HCT116 (cell line): ENCODE measurements around the gene ALKBH2. TPM values are rescaled to one million over a fixed set of nuclear protein-coding genes. Genes with fewer than 3 reads are reported as not detected.
A peak's percentile ranks its signal among the peaks of the same experiment; 100 is the strongest.

Experiments
- ATAC-seq: fragments of 200-7000 bp; cut with Tn5 transposase; 2 replicates; pipeline ENCODE4 v1.9.1; 2020; ENCODE audit warnings: mild to moderate bottlenecking, moderate library complexity
- BruUV-seq: library from RNA; stranded (reverse); fragments of 400-500 nt; replicated peaks from 2 replicates; lab custom pipeline; 2021; lab: Mats Ljungman, UMichigan
- CTCF ChIA-PET: fragments of 300-600 bp; sonication (Branson Sonifier 250); formaldehyde crosslinking; loops from one replicate; lab custom pipeline; 2021; ENCODE audit warnings: antibody characterized with exemption; lab: Charles Lee
- POLR2A ChIA-PET: fragments of 300-600, 350-600 bp; sonication (Branson Sonifier 250); formaldehyde crosslinking; loops from one replicate; lab custom pipeline; 2021; ENCODE audit warnings: antibody characterized with exemption; lab: Charles Lee
- RAD21 ChIA-PET, 2 experiments: fragments of 300-600 bp; sonication (Branson Sonifier 250); formaldehyde crosslinking; loops; one replicate each; lab custom pipeline; 2023; ENCODE audit warnings: low total read pairs in 2 of 2; ENCODE audit not compliant: uncharacterized antibody in 2 of 2, unreplicated experiment in 2 of 2, low non-redundant PET in 1 of 2; lab: Charles Lee
- DNase-seq: peaks from one replicate; pipeline ENCODE4 v3.0.0-alpha.2; 2010; ENCODE audit warnings: low read depth, low spot score
- H2AFZ ChIP-seq: fragments of 200-600 bp; shearing (Covaris generic), sonication (generic); 2 replicates; pipeline ENCODE4 v1.6.1; 2017; ENCODE audit warnings: low read depth, mixed run types, mixed read lengths, antibody characterized with exemption, low read length; ENCODE audit not compliant: poor library complexity, severe bottlenecking
- H3K27ac ChIP-seq: 2 replicates; pipeline ENCODE4 v1.5.1; 2012; ENCODE audit warnings: low read depth, low read length
- H3K27me3 ChIP-seq: fragments of 200-600 bp; sonication (generic); 2 replicates; pipeline ENCODE4 v1.6.1; 2016; ENCODE audit warnings: mixed run types, low read length, mixed read lengths; ENCODE audit not compliant: insufficient read depth
- H3K36me3 ChIP-seq, 2 experiments: fragments of 200-500 bp in 1 of 2; fragments of 200-600 bp in 1 of 2; sonication (Bioruptor generic) in 1 of 2; sonication (generic) in 1 of 2; 2 replicates each; pipeline versions ENCODE4 v1.5.1 to v1.6.1; 2014 to 2016; ENCODE audit warnings: low read length in 2 of 2, inconsistent platforms in 1 of 2, mixed read lengths in 1 of 2, mixed run types in 1 of 2; ENCODE audit not compliant: insufficient read depth in 2 of 2, control insufficient read depth in 1 of 2
- H3K4me1 ChIP-seq, 2 experiments: fragments of 200-600 bp in 1 of 2; sonication (generic) in 1 of 2; 2 replicates each; pipeline versions ENCODE4 v1.5.1 to v1.6.1; 2012 to 2017; ENCODE audit warnings: low read length in 2 of 2, inconsistent platforms in 1 of 2, mild to moderate bottlenecking in 1 of 2, mixed read lengths in 1 of 2, mixed run types in 1 of 2, moderate library complexity in 1 of 2; ENCODE audit not compliant: insufficient read depth in 2 of 2, control insufficient read depth in 1 of 2
- H3K4me2 ChIP-seq: fragments of 200-600 bp; sonication (generic); 2 replicates; pipeline ENCODE4 v1.6.1; 2017; ENCODE audit warnings: mixed run types, low read length, mixed read lengths
- H3K4me3 ChIP-seq, 2 experiments: fragments of 200-600 bp in 1 of 2; sonication (generic) in 1 of 2; replicated peaks in 1 of 2; 2 replicates each; pipeline ENCODE4 v1.5.1; 2011 to 2016; ENCODE audit warnings: low read length in 2 of 2, control low read depth in 1 of 2, low read depth in 1 of 2, mild to moderate bottlenecking in 1 of 2, mixed read lengths in 1 of 2, mixed run types in 1 of 2
- H3K79me2 ChIP-seq: fragments of 200-600 bp; sonication (generic); 2 replicates; pipeline ENCODE4 v1.6.1; 2017; ENCODE audit warnings: mild to moderate bottlenecking, mixed run types, low read length, moderate library complexity, mixed read lengths; ENCODE audit not compliant: insufficient read depth
- H3K9ac ChIP-seq: fragments of 200-600 bp; sonication (generic); 2 replicates; pipeline ENCODE4 v1.6.1; 2016; ENCODE audit warnings: low read length, mixed read lengths
- H3K9me2 ChIP-seq: fragments of 200-600 bp; sonication (generic), shearing (Covaris generic); 2 replicates; pipeline ENCODE4 v1.6.1; 2017; ENCODE audit warnings: mixed run types, mild to moderate bottlenecking, moderate library complexity; ENCODE audit not compliant: insufficient read depth
- H3K9me3 ChIP-seq, 2 experiments: fragments of 200-500 bp in 1 of 2; fragments of 200-600 bp in 1 of 2; sonication (Bioruptor generic) in 1 of 2; sonication (generic) in 1 of 2; 2 replicates each; pipeline ENCODE4 v1.6.1; 2014 to 2017; ENCODE audit warnings: low read length in 2 of 2, mixed read lengths in 2 of 2, inconsistent platforms in 1 of 2, low read depth in 1 of 2, mild to moderate bottlenecking in 1 of 2, mixed run types in 1 of 2, moderate library complexity in 1 of 2; ENCODE audit not compliant: control insufficient read depth in 1 of 2, insufficient read depth in 1 of 2
- H4K20me1 ChIP-seq: fragments of 200-600 bp; sonication (generic), shearing (Covaris generic); 2 replicates; pipeline ENCODE4 v1.6.1; 2017; ENCODE audit warnings: mixed run types, mild to moderate bottlenecking, moderate library complexity; ENCODE audit not compliant: insufficient read depth
- CBX3 ChIP-seq: IDR thresholded peaks from 2 replicates; pipeline ENCODE4 v1.6.1; 2012; ENCODE audit warnings: low read depth
- EZH2 ChIP-seq: fragments of 200-600 bp; sonication (generic); IDR thresholded peaks from 2 replicates; pipeline ENCODE4 v1.6.1; 2017; ENCODE audit warnings: antibody characterized with exemption, mixed run types
- JUND ChIP-seq: IDR thresholded peaks from 2 replicates; pipeline ENCODE4 v1.6.1; 2012
- POLR2AphosphoS5 ChIP-seq: IDR thresholded peaks from 2 replicates; pipeline ENCODE4 v1.6.1; 2011; ENCODE audit warnings: mild to moderate bottlenecking, low read depth, low read length, moderate library complexity
- RAD21 ChIP-seq: IDR thresholded peaks from 2 replicates; pipeline ENCODE4 v1.6.1; 2012; ENCODE audit warnings: low read depth, mild to moderate bottlenecking
- SP1 ChIP-seq: IDR thresholded peaks from 2 replicates; pipeline ENCODE4 v1.6.1; 2012; ENCODE audit warnings: low read depth
- intact Hi-C: fragments of 100-400 bp; cut with micrococcal nuclease; formaldehyde crosslinking; loops from 2 replicates; pipeline ENCODE4 v1.10.0; 2022
- total RNA-seq: library from RNA; stranded (reverse); gene quantifications from one replicate; pipeline ENCODE4 v1.2.1, GENCODE V29; 2021; ENCODE audit not compliant: unreplicated experiment
- TF ChIP-seq, protein P1 (sequence below): IDR thresholded peaks from 2 replicates; pipeline ENCODE4 v1.6.1; 2012; ENCODE audit warnings: low read depth
- TF ChIP-seq, protein P2 (sequence below): IDR thresholded peaks from 2 replicates; pipeline ENCODE4 v1.6.1; 2011; ENCODE audit warnings: mild to moderate bottlenecking, low read length, moderate library complexity; ENCODE audit not compliant: insufficient replicate concordance; ENCODE audit errors: extremely low read depth
- TF ChIP-seq, protein P3 (sequence below), 3 experiments: fragments of 200-600 bp in 1 of 3; sonication (generic) in 1 of 3; IDR thresholded peaks in 2 of 3; conservative IDR thresholded peaks in 1 of 3; 2 replicates each; pipeline ENCODE4 v1.5.1; 2012 to 2017; ENCODE audit warnings: low read depth in 2 of 3, low read length in 2 of 3, antibody characterized with exemption in 1 of 3, borderline replicate concordance in 1 of 3, control low read depth in 1 of 3, mild to moderate bottlenecking in 1 of 3, mixed read lengths in 1 of 3, mixed run types in 1 of 3, moderate library complexity in 1 of 3; ENCODE audit not compliant: insufficient read depth in 1 of 3

The ALKBH2 gene
- total RNA-seq, 1 experiment from 2014 or later, result 35.8 TPM

DNA sequence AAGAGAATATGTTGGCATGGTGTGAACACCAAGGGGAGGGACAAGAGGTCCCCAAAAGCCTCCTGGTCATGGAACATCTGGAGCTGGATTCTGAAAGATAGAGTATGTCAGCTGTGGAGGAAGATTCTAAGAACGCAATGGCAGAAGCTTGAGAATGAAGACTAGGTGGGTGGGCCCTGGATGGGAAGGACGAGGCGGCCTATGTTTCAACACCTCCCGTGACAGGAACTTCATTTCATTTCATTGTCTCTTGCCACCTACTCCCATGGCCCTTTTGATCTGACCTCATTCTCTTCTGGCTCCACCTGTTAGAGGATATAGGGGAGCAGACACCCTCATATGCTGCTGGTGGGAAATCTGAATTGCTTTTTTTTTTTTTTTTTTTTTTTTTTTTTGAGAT is 7.5 kb upstream of the ALKBH2 start:
- no peaks in the 10 kb centered on the region for H3K9me2 ChIP-seq
- no peak overlapping the region for H3K4me3 ChIP-seq
- H3K27me3 ChIP-seq, result no peaks in the 10 kb centered on the region
- no peak for DNase-seq
- no peak overlapping the region for H3K4me2 ChIP-seq
- intact Hi-C loops, result no loop called here
- no peaks in the 10 kb centered on the region for H3K9me3 ChIP-seq
- CTCF ChIA-PET, result interaction anchor here (1.0 kb wide), 1 partner anchor 11 kb away, joined by 3 read pairs; no protein-coding TSS in a partner anchor
- POLR2A ChIA-PET, result no interaction called here
- RAD21 ChIA-PET, result no interaction called here
- BruUV-seq, result no TSS peak
- H3K9ac ChIP-seq, result no peak overlapping the region
- no peak overlapping the region for H2AFZ ChIP-seq
- no peak overlapping the region for H3K27ac ChIP-seq
- TF ChIP-seq, protein P1, sequence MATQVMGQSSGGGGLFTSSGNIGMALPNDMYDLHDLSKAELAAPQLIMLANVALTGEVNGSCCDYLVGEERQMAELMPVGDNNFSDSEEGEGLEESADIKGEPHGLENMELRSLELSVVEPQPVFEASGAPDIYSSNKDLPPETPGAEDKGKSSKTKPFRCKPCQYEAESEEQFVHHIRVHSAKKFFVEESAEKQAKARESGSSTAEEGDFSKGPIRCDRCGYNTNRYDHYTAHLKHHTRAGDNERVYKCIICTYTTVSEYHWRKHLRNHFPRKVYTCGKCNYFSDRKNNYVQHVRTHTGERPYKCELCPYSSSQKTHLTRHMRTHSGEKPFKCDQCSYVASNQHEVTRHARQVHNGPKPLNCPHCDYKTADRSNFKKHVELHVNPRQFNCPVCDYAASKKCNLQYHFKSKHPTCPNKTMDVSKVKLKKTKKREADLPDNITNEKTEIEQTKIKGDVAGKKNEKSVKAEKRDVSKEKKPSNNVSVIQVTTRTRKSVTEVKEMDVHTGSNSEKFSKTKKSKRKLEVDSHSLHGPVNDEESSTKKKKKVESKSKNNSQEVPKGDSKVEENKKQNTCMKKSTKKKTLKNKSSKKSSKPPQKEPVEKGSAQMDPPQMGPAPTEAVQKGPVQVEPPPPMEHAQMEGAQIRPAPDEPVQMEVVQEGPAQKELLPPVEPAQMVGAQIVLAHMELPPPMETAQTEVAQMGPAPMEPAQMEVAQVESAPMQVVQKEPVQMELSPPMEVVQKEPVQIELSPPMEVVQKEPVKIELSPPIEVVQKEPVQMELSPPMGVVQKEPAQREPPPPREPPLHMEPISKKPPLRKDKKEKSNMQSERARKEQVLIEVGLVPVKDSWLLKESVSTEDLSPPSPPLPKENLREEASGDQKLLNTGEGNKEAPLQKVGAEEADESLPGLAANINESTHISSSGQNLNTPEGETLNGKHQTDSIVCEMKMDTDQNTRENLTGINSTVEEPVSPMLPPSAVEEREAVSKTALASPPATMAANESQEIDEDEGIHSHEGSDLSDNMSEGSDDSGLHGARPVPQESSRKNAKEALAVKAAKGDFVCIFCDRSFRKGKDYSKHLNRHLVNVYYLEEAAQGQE, result no peak
- TF ChIP-seq CBX3, result no peak
- no peak for TF ChIP-seq SP1
- no peak for TF ChIP-seq RAD21
- no peak for TF ChIP-seq POLR2AphosphoS5
- H3K36me3 ChIP-seq, result peaks cover 20 to 47% of the 10 kb centered on the region in 2 experiments; a peak in 3 of 4 replicates
- no peak for ATAC-seq
- H4K20me1 ChIP-seq, result no peaks in the 10 kb centered on the region
- H3K4me1 ChIP-seq, result peaks cover 2 to 19% of the 10 kb centered on the region in 2 experiments; a peak in 3 of 4 replicates
- H3K79me2 ChIP-seq, result peaks cover 37% of the 10 kb centered on the region

DNA sequence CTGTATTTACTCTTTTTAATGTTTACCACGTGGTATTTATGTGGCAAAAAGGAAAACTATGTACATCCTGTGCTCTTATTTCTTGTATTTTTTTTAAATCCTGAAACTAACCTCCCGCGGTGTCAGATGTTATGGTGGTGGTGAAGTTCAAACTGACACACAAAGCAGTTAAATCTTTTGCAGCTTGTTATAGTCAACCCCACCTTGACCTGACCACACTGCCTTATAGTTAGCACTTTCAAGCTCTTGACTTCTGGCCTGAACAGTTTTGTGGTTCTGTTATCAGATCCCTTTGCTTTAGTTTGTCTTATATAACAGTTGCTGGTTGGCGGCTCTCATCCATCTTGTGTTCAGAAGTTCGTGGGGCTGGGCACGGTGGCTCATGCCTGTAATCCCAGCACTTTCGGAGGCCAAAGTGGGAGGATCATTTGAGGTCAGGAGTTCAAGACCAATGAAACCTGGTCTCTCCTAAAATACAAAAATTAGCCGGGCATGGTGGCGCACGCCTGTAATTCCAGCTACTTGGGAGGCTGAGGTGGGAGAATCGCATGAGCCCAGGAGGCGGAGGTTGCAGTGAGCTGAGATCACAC is 6.3 kb upstream of the ALKBH2 start:
- H3K4me3 ChIP-seq, result no peak overlapping the region
- H3K27me3 ChIP-seq, result no peaks in the 10 kb centered on the region
- peak overlapping the region; percentile 86 for H3K4me2 ChIP-seq
- CTCF ChIA-PET, result no interaction called here
- intact Hi-C loops, result loop anchor here (10.0 kb wide), 3 partner anchors 145 to 295 kb away; no protein-coding TSS in a partner anchor
- no peaks in the 10 kb centered on the region for H3K9me3 ChIP-seq
- RAD21 ChIA-PET, result no interaction called here
- ATAC-seq (no peak), DNase-seq (no peak)
- H3K4me1 ChIP-seq, result peaks cover 2 to 19% of the 10 kb centered on the region in 2 experiments; a peak in 3 of 4 replicates
- H4K20me1 ChIP-seq, result no peaks in the 10 kb centered on the region
- no peak overlapping the region for H3K27ac ChIP-seq
- no peak overlapping the region for H3K9ac ChIP-seq
- H3K36me3 ChIP-seq, result peaks cover 11 to 35% of the 10 kb centered on the region in 2 experiments; a peak in 3 of 4 replicates
- no peaks in the 10 kb centered on the region for H3K9me2 ChIP-seq
- H3K79me2 ChIP-seq, result peaks cover 37% of the 10 kb centered on the region
- POLR2A ChIA-PET, result no interaction called here
- H2AFZ ChIP-seq, result no peak overlapping the region
- no TSS peak for BruUV-seq
- TF ChIP-seq, protein P2, sequence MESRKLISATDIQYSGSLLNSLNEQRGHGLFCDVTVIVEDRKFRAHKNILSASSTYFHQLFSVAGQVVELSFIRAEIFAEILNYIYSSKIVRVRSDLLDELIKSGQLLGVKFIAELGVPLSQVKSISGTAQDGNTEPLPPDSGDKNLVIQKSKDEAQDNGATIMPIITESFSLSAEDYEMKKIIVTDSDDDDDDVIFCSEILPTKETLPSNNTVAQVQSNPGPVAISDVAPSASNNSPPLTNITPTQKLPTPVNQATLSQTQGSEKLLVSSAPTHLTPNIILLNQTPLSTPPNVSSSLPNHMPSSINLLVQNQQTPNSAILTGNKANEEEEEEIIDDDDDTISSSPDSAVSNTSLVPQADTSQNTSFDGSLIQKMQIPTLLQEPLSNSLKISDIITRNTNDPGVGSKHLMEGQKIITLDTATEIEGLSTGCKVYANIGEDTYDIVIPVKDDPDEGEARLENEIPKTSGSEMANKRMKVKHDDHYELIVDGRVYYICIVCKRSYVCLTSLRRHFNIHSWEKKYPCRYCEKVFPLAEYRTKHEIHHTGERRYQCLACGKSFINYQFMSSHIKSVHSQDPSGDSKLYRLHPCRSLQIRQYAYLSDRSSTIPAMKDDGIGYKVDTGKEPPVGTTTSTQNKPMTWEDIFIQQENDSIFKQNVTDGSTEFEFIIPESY, result no peak
- TF ChIP-seq, protein P3, sequence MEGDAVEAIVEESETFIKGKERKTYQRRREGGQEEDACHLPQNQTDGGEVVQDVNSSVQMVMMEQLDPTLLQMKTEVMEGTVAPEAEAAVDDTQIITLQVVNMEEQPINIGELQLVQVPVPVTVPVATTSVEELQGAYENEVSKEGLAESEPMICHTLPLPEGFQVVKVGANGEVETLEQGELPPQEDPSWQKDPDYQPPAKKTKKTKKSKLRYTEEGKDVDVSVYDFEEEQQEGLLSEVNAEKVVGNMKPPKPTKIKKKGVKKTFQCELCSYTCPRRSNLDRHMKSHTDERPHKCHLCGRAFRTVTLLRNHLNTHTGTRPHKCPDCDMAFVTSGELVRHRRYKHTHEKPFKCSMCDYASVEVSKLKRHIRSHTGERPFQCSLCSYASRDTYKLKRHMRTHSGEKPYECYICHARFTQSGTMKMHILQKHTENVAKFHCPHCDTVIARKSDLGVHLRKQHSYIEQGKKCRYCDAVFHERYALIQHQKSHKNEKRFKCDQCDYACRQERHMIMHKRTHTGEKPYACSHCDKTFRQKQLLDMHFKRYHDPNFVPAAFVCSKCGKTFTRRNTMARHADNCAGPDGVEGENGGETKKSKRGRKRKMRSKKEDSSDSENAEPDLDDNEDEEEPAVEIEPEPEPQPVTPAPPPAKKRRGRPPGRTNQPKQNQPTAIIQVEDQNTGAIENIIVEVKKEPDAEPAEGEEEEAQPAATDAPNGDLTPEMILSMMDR (IDR thresholded peaks at IDR 0.05 in 2 of 3, conservative IDR thresholded peaks at IDR 0.05 in 1 of 3; ENCODE audit: borderline replicate concordance in 1 of 3, insufficient read depth in 1 of 3, low read depth in 2 of 3, low read length in 2 of 3), result no peak
- TF ChIP-seq JUND (no peak), EZH2 (no peak)
